Memory B cell (primary cell): Measurements from ENCODE around the gene CCNO.
A peak's percentile ranks its signal among the peaks of the same experiment; 100 is the strongest.

ENCODE experiments used
- ATAC-seq: fragments of 150-1000 bp; cut with Tn5 transposase; 2 replicates; pipeline ENCODE4 v1.10.0; 2021; ENCODE audit warnings: low read depth, mild to moderate bottlenecking, moderate library complexity
- DNase-seq, 2 donors: peaks; one replicate each; pipeline ENCODE4 v3.0.0; 2022; ENCODE audit warnings: low spot score in 2 of 2
- H3K27ac Mint-ChIP-seq: one replicate; pipeline ENCODE4 v1.8.0; 2022; ENCODE audit warnings: mild to moderate bottlenecking, moderate library complexity, mixed read lengths
- H3K27me3 Mint-ChIP-seq: one replicate; pipeline ENCODE4 v1.8.0; 2022; ENCODE audit warnings: mixed read lengths
- H3K36me3 Mint-ChIP-seq: one replicate; pipeline ENCODE4 v1.8.0; 2022; ENCODE audit warnings: mild to moderate bottlenecking, mixed read lengths
- H3K4me1 Mint-ChIP-seq: one replicate; pipeline ENCODE4 v1.8.0; 2022; ENCODE audit warnings: mixed read lengths
- H3K4me3 Mint-ChIP-seq: one replicate; pipeline ENCODE4 v1.8.0; 2022; ENCODE audit warnings: mild to moderate bottlenecking, moderate library complexity, mixed read lengths
- H3K9me3 Mint-ChIP-seq: one replicate; pipeline ENCODE4 v1.8.0; 2022; ENCODE audit warnings: mixed read lengths

Gene CCNO

GRCh38 chr5:55227664-55228430, 5.6 kb downstream of the CCNO start:
- ATAC-seq (no peak), DNase-seq (no peak)
- Mint-ChIP-seq H3K36me3 (no peaks in the 10 kb centered on the region), H3K4me3 (peak overlapping the region; percentile 57), H3K4me1 (peaks cover 28% of the 10 kb centered on the region), H3K27me3 (peaks cover 44% of the 10 kb centered on the region), H3K27ac (no peak overlapping the region), H3K9me3 (no peaks in the 10 kb centered on the region)

DNA sequence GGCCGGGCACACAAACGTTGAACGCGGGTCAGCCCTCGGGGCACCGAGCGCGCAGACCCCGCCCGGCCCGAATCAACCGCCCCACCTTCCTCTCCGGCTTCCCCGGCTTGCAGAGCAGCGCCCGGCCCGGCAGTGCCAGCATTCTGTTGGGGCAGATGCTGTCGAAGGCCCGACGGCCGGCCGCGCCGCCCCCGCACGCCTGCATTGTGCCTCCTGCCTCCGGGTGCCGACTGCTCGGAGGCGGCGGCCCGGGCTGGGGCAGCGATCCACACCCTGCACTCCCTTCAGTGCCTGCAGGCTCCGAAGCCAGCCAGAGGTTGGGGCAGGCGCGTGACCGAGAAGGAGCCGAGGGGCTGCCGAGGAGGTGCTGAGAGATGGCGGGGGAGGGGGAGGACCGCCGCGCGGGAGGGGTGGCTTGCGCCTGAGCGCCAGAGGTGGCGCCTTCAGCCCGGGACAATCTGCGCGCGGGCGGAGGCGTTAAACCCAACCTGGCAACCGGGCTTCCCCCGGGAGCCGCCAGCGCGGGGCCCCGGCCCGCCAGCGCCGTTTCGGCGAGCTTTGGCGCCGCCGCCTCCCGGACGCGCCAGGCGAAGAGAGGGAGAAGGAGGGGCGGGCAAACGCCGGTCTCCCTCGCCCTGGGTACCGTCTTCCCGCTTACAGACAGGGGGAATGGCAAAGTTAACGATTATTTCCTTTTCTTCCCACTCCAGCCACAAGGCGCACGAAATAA, 6.3 kb downstream of the CCNO start, which contains the start of gene MCIDAS:
TSS of gene MCIDAS (minus strand) at position 382 of the 730 bp plus-strand sequence. CDS start at position 205, 177 bp downstream.
- Mint-ChIP-seq H3K9me3 (no peaks in the 10 kb centered on the region), H3K4me1 (peaks cover 28% of the 10 kb centered on the region), H3K36me3 (no peaks in the 10 kb centered on the region), H3K4me3 (peak within 1 kb of the TSS; percentile 70), H3K27ac (no peak within 1 kb of the TSS), H3K27me3 (peaks cover 47% of the 10 kb centered on the region)
- DNase-seq (peak; percentile 34 to 55), ATAC-seq (peak; percentile 62)

- H3K27ac Mint-ChIP-seq, result no peak overlapping the region
- peaks cover 25% of the 10 kb centered on the region for H3K4me1 Mint-ChIP-seq
- ATAC-seq, result peak; percentile 48
- H3K9me3 Mint-ChIP-seq, result no peaks in the 10 kb centered on the region
- no peak for DNase-seq
- peak overlapping the region; percentile 70 for H3K4me3 Mint-ChIP-seq
- H3K27me3 Mint-ChIP-seq, result peaks cover 48% of the 10 kb centered on the region
- no peaks in the 10 kb centered on the region for H3K36me3 Mint-ChIP-seq
Observed at GRCh38 chr5:55226027-55226933, 7.1 kb downstream of the CCNO start.

- peaks cover 45% of the 10 kb centered on the region for H3K27me3 Mint-ChIP-seq
- peak overlapping the region; percentile 37 for H3K4me3 Mint-ChIP-seq
- peaks cover 23% of the 10 kb centered on the region for H3K4me1 Mint-ChIP-seq
- no peak overlapping the region for H3K27ac Mint-ChIP-seq
- ATAC-seq (no peak), DNase-seq (no peak)
- H3K9me3 Mint-ChIP-seq, result no peaks in the 10 kb centered on the region
- no peaks in the 10 kb centered on the region for H3K36me3 Mint-ChIP-seq
Observed at GRCh38 chr5:55225346-55225745, 8.1 kb downstream of the CCNO start.

- Mint-ChIP-seq H3K9me3 (no peaks in the 10 kb centered on the region), H3K27ac (no peak overlapping the region), H3K4me1 (peaks cover 23% of the 10 kb centered on the region)
Observed at GRCh38 chr5:55223812-55224240, 9.6 kb downstream of the CCNO start.

DNA sequence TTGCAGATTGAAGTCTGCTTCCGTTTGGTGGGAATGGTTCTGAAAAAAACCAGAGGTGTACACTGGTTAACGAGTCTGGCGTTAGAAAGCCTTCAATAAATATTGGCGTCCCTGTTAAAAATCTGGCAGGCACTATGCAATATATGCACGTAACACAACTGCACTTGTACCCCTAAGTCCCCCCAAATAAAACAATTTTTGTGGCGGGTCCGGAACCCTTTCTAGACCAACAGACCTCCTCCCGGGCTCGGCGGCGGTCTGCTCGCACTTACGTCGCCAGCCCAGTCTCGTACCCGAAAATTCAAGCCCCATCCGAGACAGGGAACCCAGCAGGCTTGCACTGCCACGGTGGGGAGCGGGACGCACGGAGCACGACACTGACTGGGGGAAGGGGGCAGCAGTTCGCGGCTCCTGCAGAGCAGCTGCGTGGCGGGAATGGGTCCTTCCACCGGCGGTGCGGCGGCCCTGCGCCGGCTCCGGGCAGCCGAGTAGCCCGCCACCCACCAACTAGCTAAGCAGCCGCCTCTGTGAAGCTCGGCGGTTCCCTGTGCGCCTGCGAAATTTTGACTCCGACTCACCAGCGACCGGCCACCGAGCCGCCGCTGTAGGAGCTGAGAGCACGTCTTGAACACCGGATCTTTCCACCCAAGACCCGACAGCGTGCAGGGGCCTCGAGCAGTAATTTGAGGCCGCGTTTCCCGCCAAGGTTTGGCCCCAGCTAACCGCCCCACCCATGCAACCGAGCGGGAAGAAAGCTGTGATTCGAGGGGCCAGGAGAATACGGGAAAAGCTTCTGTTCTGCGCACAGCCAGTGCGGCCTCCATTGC, 10.2 kb downstream of the CCNO start:
- Mint-ChIP-seq H3K27me3 (peaks cover 40% of the 10 kb centered on the region), H3K4me3 (peak overlapping the region; percentile 44), H3K4me1 (peaks cover 23% of the 10 kb centered on the region), H3K36me3 (no peaks in the 10 kb centered on the region), H3K27ac (no peak overlapping the region), H3K9me3 (no peaks in the 10 kb centered on the region)
- ATAC-seq (no peak), DNase-seq (no peak)

More at GRCh38 chr5:55223812-55224240, 9.6 kb downstream of the CCNO start:
- DNase-seq (no peak), ATAC-seq (no peak)
- H3K4me3 Mint-ChIP-seq, result peak overlapping the region; percentile 44
- peaks cover 42% of the 10 kb centered on the region for H3K27me3 Mint-ChIP-seq
- no peaks in the 10 kb centered on the region for H3K36me3 Mint-ChIP-seq

- ATAC-seq (no peak), DNase-seq (no peak)
- no peak overlapping the region for H3K27ac Mint-ChIP-seq
- H3K36me3 Mint-ChIP-seq, result no peaks in the 10 kb centered on the region
- H3K4me3 Mint-ChIP-seq, result peak overlapping the region; percentile 17
- peaks cover 38% of the 10 kb centered on the region for H3K27me3 Mint-ChIP-seq
- peaks cover 18% of the 10 kb centered on the region for H3K4me1 Mint-ChIP-seq
- H3K9me3 Mint-ChIP-seq, result no peaks in the 10 kb centered on the region
Observed at GRCh38 chr5:55222092-55222984, 11.1 kb downstream of the CCNO start.

- Mint-ChIP-seq H3K27ac (no peak overlapping the region), H3K36me3 (no peaks in the 10 kb centered on the region), H3K27me3 (peaks cover 33% of the 10 kb centered on the region), H3K4me1 (peaks cover 13% of the 10 kb centered on the region), H3K9me3 (no peaks in the 10 kb centered on the region), H3K4me3 (peak overlapping the region; percentile 66)
- DNase-seq (no peak), ATAC-seq (no peak)
Observed at GRCh38 chr5:55220433-55221185, 12.8 kb downstream of the CCNO start.

GRCh38 chr5:55219770-55220169, 13.6 kb downstream of the CCNO start:
- Mint-ChIP-seq H3K27ac (no peak overlapping the region), H3K27me3 (peaks cover 31% of the 10 kb centered on the region), H3K4me3 (no peak overlapping the region), H3K4me1 (peaks cover 13% of the 10 kb centered on the region), H3K9me3 (no peaks in the 10 kb centered on the region), H3K36me3 (no peaks in the 10 kb centered on the region)
- DNase-seq (no peak), ATAC-seq (no peak)

- DNase-seq (no peak), ATAC-seq (no peak)
- no peaks in the 10 kb centered on the region for H3K9me3 Mint-ChIP-seq
- H3K4me3 Mint-ChIP-seq, result no peak overlapping the region
- peaks cover 30% of the 10 kb centered on the region for H3K27me3 Mint-ChIP-seq
- no peaks in the 10 kb centered on the region for H3K36me3 Mint-ChIP-seq
- H3K27ac Mint-ChIP-seq, result no peak overlapping the region
- H3K4me1 Mint-ChIP-seq, result peaks cover 13% of the 10 kb centered on the region
Observed at GRCh38 chr5:55218967-55219366, 14.4 kb downstream of the CCNO start.

DNA sequence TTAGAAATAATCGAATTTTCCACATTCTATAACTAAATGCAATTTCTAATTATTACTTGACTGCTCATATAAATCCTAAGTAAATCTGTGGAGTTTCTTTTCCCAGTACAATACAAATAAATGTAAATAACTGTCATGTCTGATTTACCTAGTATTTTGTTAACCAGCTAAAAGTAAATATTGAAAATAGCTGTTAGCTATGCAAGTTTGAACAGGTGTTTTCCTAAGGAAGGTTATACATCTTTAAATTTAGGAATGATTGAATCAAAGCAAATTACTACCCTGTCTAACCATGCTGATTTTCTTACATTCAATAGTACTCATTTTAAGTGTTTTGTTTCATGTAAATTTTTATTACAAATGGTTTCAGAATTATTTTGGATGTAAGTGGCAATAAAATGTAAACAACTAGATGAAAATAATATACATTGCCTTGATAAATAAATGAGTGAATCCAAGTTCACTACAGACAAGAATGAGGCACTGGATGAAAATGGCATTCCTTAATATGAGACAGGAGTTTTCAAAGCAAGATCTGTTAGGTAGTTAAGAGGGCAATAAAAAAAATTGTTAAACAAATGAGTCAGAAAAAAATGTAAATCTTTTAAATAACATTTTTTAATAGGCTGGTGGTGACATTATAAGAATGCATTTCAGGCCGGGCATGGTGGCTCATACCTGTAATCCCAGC, 22.1 kb downstream of the CCNO start:
- H3K9me3 Mint-ChIP-seq, result no peaks in the 10 kb centered on the region

More for the DNA sequence above, 22.1 kb downstream of the CCNO start:
- H3K4me3 Mint-ChIP-seq, result no peak overlapping the region
- DNase-seq, result no peak
- H3K36me3 Mint-ChIP-seq, result no peaks in the 10 kb centered on the region
- no peak for ATAC-seq
- H3K27ac Mint-ChIP-seq, result no peak overlapping the region
- peaks cover 2% of the 10 kb centered on the region for H3K27me3 Mint-ChIP-seq
- H3K4me1 Mint-ChIP-seq, result no peaks in the 10 kb centered on the region
